Measurements from ENCODE around the gene RNASE12.
A peak's percentile ranks its signal among the peaks of the same experiment; 100 is the strongest.

RNASE12 gene

GRCh38 chr14:20591235-20591634 is at the start of gene RNASE12:
Gene RNASE12, minus strand, starts transcription at chr14:20591376. Its CDS starts 653 bp downstream, at chr14:20590723.
- Mint-ChIP-seq H3K4me3 (no peak within 1 kb of the TSS), H3K27ac (no peak within 1 kb of the TSS), H3K4me1 (ENCODE audit: low read depth) (no peaks in the 10 kb centered on the region), H3K27me3 (no peaks in the 10 kb centered on the region), H3K36me3 (ENCODE audit: low read depth) (no peaks in the 10 kb centered on the region), H3K9me3 (peaks cover under 1% of the 10 kb centered on the region)

GRCh38 chr14:20632831-20633691 is 41.9 kb upstream of the RNASE12 start:
- peak overlapping the region; percentile 93 for H3K27ac Mint-ChIP-seq
- H3K36me3 Mint-ChIP-seq (ENCODE audit: low read depth) = peaks cover 8% of the 10 kb centered on the region
- peaks cover 56% of the 10 kb centered on the region for H3K27me3 Mint-ChIP-seq

GRCh38 chr14:20632448-20632830 is 41.3 kb upstream of the RNASE12 start:
- H3K27me3 Mint-ChIP-seq = peaks cover 62% of the 10 kb centered on the region
- H3K27ac Mint-ChIP-seq = peak overlapping the region; percentile 93
- H3K9me3 Mint-ChIP-seq = no peaks in the 10 kb centered on the region
- peaks cover 8% of the 10 kb centered on the region for H3K36me3 Mint-ChIP-seq (ENCODE audit: low read depth)
- H3K4me3 Mint-ChIP-seq = peak overlapping the region; percentile 85
- peaks cover 51% of the 10 kb centered on the region for H3K4me1 Mint-ChIP-seq (ENCODE audit: low read depth)

More at GRCh38 chr14:20632831-20633691, 41.9 kb upstream of the RNASE12 start:
- H3K4me1 Mint-ChIP-seq (ENCODE audit: low read depth) = peaks cover 45% of the 10 kb centered on the region
- peak overlapping the region; percentile 85 for H3K4me3 Mint-ChIP-seq
- H3K9me3 Mint-ChIP-seq = no peaks in the 10 kb centered on the region

- Mint-ChIP-seq H3K9me3 (no peaks in the 10 kb centered on the region), H3K4me3 (peak overlapping the region; percentile 85), H3K4me1 (ENCODE audit: low read depth) (peaks cover 56% of the 10 kb centered on the region), H3K36me3 (ENCODE audit: low read depth) (peaks cover 8% of the 10 kb centered on the region), H3K27ac (peak overlapping the region; percentile 21), H3K27me3 (peaks cover 67% of the 10 kb centered on the region)
These were observed 40.8 kb upstream of the RNASE12 start for GRCh38 chr14:20631880-20632389.

GRCh38 chr14:20631023-20631879 is 40.1 kb upstream of the RNASE12 start:
- Mint-ChIP-seq H3K27me3 (peaks cover 70% of the 10 kb centered on the region), H3K4me3 (peak overlapping the region; percentile 85), H3K36me3 (ENCODE audit: low read depth) (peaks cover 8% of the 10 kb centered on the region), H3K9me3 (no peaks in the 10 kb centered on the region), H3K4me1 (ENCODE audit: low read depth) (peaks cover 63% of the 10 kb centered on the region), H3K27ac (peak overlapping the region; percentile 96)

GRCh38 chr14:20630340-20631022 is 39.3 kb upstream of the RNASE12 start:
- Mint-ChIP-seq H3K4me3 (peak overlapping the region; percentile 83), H3K4me1 (ENCODE audit: low read depth) (peaks cover 71% of the 10 kb centered on the region), H3K27me3 (peaks cover 66% of the 10 kb centered on the region)

GRCh38 chr14:20628063-20628854 is 37.1 kb upstream of the RNASE12 start:
- H3K27me3 Mint-ChIP-seq = peaks cover 63% of the 10 kb centered on the region
- peak overlapping the region; percentile 8 for H3K27ac Mint-ChIP-seq
- peaks cover 89% of the 10 kb centered on the region for H3K4me1 Mint-ChIP-seq (ENCODE audit: low read depth)
- peaks cover 13% of the 10 kb centered on the region for H3K36me3 Mint-ChIP-seq (ENCODE audit: low read depth)
- H3K9me3 Mint-ChIP-seq = no peaks in the 10 kb centered on the region
- H3K4me3 Mint-ChIP-seq = no peak overlapping the region

More at GRCh38 chr14:20630340-20631022, 39.3 kb upstream of the RNASE12 start:
- Mint-ChIP-seq H3K36me3 (ENCODE audit: low read depth) (peaks cover 8% of the 10 kb centered on the region), H3K9me3 (no peaks in the 10 kb centered on the region), H3K27ac (peak overlapping the region; percentile 96)

- Mint-ChIP-seq H3K4me3 (peak overlapping the region; percentile 6), H3K27ac (no peak overlapping the region), H3K36me3 (ENCODE audit: low read depth) (peaks cover 8% of the 10 kb centered on the region), H3K4me1 (ENCODE audit: low read depth) (peaks cover 89% of the 10 kb centered on the region), H3K9me3 (no peaks in the 10 kb centered on the region), H3K27me3 (peaks cover 58% of the 10 kb centered on the region)
These were observed 36.3 kb upstream of the RNASE12 start for GRCh38 chr14:20627346-20628027.

- Mint-ChIP-seq H3K36me3 (ENCODE audit: low read depth) (peaks cover 8% of the 10 kb centered on the region), H3K4me3 (peak overlapping the region; percentile 33), H3K27ac (no peak overlapping the region), H3K4me1 (ENCODE audit: low read depth) (peaks cover 85% of the 10 kb centered on the region), H3K27me3 (peaks cover 58% of the 10 kb centered on the region), H3K9me3 (no peaks in the 10 kb centered on the region)
These were observed 35.1 kb upstream of the RNASE12 start for GRCh38 chr14:20626274-20626673.

GRCh38 chr14:20624495-20625070 is 33.4 kb upstream of the RNASE12 start:
- Mint-ChIP-seq H3K27me3 (peaks cover 47% of the 10 kb centered on the region), H3K4me1 (ENCODE audit: low read depth) (peaks cover 70% of the 10 kb centered on the region), H3K4me3 (peak overlapping the region; percentile 86), H3K9me3 (no peaks in the 10 kb centered on the region), H3K27ac (peak overlapping the region; percentile 97), H3K36me3 (ENCODE audit: low read depth) (peaks cover 5% of the 10 kb centered on the region)

GRCh38 chr14:20623798-20624197 is 32.6 kb upstream of the RNASE12 start:
- H3K36me3 Mint-ChIP-seq (ENCODE audit: low read depth) = peaks cover 5% of the 10 kb centered on the region
- no peaks in the 10 kb centered on the region for H3K9me3 Mint-ChIP-seq
- H3K27ac Mint-ChIP-seq = no peak overlapping the region
- H3K4me3 Mint-ChIP-seq = peak overlapping the region; percentile 86
- H3K4me1 Mint-ChIP-seq (ENCODE audit: low read depth) = peaks cover 65% of the 10 kb centered on the region
- peaks cover 48% of the 10 kb centered on the region for H3K27me3 Mint-ChIP-seq

GRCh38 chr14:20622816-20623291 is 31.7 kb upstream of the RNASE12 start:
- Mint-ChIP-seq H3K27ac (peak overlapping the region; percentile 26), H3K4me1 (ENCODE audit: low read depth) (peaks cover 60% of the 10 kb centered on the region), H3K4me3 (peak overlapping the region; percentile 60), H3K36me3 (ENCODE audit: low read depth) (peaks cover 5% of the 10 kb centered on the region), H3K9me3 (no peaks in the 10 kb centered on the region), H3K27me3 (peaks cover 45% of the 10 kb centered on the region)

Data from stimulated activated naive CD8-positive, alpha-beta T cell treated with anti-CD3 and anti-CD28 coated beads, Interleukin-15, Interleukin-2, amounts not matched to agents 100 ng/mL and 50 ng/mL, for 24 hours (primary cell).